ENCODE data around the gene NIPA2. TPM values are rescaled to one million over a fixed set of nuclear protein-coding genes. Genes with fewer than 3 reads are reported as not detected.

NIPA2 gene
- polyA plus RNA-seq, 4 donors: 52.7 to 66.3 (median 59.6) TPM

GRCh38 chr15:22874256-22874655 is 35.8 kb downstream of the NIPA2 start:
- no peak for DNase-seq (ENCODE audit: low read depth in 4 of 4, low spot score in 2 of 4)

- no peak for DNase-seq (ENCODE audit: low read depth in 4 of 4, low spot score in 2 of 4)
These were observed 36.5 kb downstream of the NIPA2 start for GRCh38 chr15:22874966-22875365.

- no peak for DNase-seq (ENCODE audit: low read depth in 4 of 4, low spot score in 2 of 4)
These were observed 38.7 kb downstream of the NIPA2 start for GRCh38 chr15:22877117-22877516.

GRCh38 chr15:22877607-22878006 is 39.1 kb downstream of the NIPA2 start:
- DNase-seq (ENCODE audit: low read depth in 4 of 4, low spot score in 2 of 4): no peak

- no peak for DNase-seq (ENCODE audit: low read depth in 4 of 4, low spot score in 2 of 4)
These were observed 39.6 kb downstream of the NIPA2 start for GRCh38 chr15:22878103-22878502.

- DNase-seq (ENCODE audit: low read depth in 4 of 4, low spot score in 2 of 4): no peak
These were observed 41.9 kb downstream of the NIPA2 start for GRCh38 chr15:22880068-22880980.

GRCh38 chr15:22880981-22881738 is 42.7 kb downstream of the NIPA2 start:
- no peak for DNase-seq (ENCODE audit: low read depth in 4 of 4, low spot score in 2 of 4)

GRCh38 chr15:22881739-22882440 is 43.4 kb downstream of the NIPA2 start:
- DNase-seq (ENCODE audit: low read depth in 4 of 4, low spot score in 2 of 4): no peak

- DNase-seq (ENCODE audit: low read depth in 4 of 4, low spot score in 2 of 4): no peak
These were observed 44.7 kb downstream of the NIPA2 start for GRCh38 chr15:22883196-22883595.

GRCh38 chr15:22884344-22884743 is 45.9 kb downstream of the NIPA2 start:
- DNase-seq (ENCODE audit: low read depth in 4 of 4, low spot score in 2 of 4): no peak

- no peak for DNase-seq (ENCODE audit: low read depth in 4 of 4, low spot score in 2 of 4)
These were observed 46.7 kb downstream of the NIPA2 start for GRCh38 chr15:22885120-22885519.

GRCh38 chr15:22887157-22887951 is 48.9 kb downstream of the NIPA2 start:
- no peak for DNase-seq (ENCODE audit: low read depth in 4 of 4, low spot score in 2 of 4)

GRCh38 chr15:22888120-22888859 is 49.8 kb downstream of the NIPA2 start:
- no peak for DNase-seq (ENCODE audit: low read depth in 4 of 4, low spot score in 2 of 4)

- no peak for DNase-seq (ENCODE audit: low read depth in 4 of 4, low spot score in 2 of 4)
These were observed 50.8 kb downstream of the NIPA2 start for GRCh38 chr15:22889146-22889818.

- no peak for DNase-seq (ENCODE audit: low read depth in 4 of 4, low spot score in 2 of 4)
These were observed 51.8 kb downstream of the NIPA2 start for GRCh38 chr15:22890296-22890695.

GRCh38 chr15:22891426-22892210 is 53.2 kb downstream of the NIPA2 start:
- no peak for DNase-seq (ENCODE audit: low read depth in 4 of 4, low spot score in 2 of 4)

GRCh38 chr15:22892333-22892732 is 53.9 kb downstream of the NIPA2 start:
- DNase-seq (ENCODE audit: low read depth in 4 of 4, low spot score in 2 of 4): no peak

GRCh38 chr15:22893081-22893480 is 54.6 kb downstream of the NIPA2 start:
- no peak for DNase-seq (ENCODE audit: low read depth in 4 of 4, low spot score in 2 of 4)
